ENCODE measurements around the gene RSPH3. TPM values are rescaled to one million over a fixed set of nuclear protein-coding genes. Genes with fewer than 3 reads are reported as not detected.

Gene RSPH3
- total RNA-seq, 1 experiment from 2014 or later = 3.0 TPM

DNA sequence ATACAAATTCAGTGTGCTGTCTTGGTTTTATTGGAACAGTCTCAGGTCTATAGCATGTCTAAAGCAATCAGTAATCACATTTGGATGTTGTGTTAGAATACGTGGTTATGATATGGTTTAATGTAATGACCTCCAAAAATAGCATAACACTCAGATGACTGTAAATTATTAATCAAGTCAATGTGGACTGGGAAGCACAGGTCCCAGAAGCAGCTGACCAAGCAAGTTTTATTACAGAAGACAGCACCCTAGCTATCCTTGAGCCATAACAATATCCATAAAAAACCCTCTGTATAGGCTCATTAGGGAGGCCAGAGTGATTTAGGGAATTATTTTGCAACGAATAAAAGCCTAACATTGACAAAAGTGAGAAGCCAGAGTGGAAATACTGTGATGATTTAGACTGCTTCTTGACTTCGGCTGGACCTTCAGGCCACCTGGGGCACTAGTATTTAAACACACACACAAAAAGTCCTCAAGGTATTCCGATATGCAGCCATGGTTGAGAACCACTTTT, 66.9 kb downstream of the RSPH3 start:
- Mint-ChIP-seq H3K27ac (ENCODE audit: unreplicated experiment) (no peak overlapping the region), H3K9me3 (ENCODE audit: unreplicated experiment) (no peaks in the 10 kb centered on the region), H3K27me3 (ENCODE audit: insufficient read depth, unreplicated experiment) (no peaks in the 10 kb centered on the region), H3K36me3 (ENCODE audit: insufficient read depth, unreplicated experiment) (no peaks in the 10 kb centered on the region), H3K4me3 (ENCODE audit: unreplicated experiment) (no peak overlapping the region), H3K4me1 (ENCODE audit: low read depth, unreplicated experiment) (peaks cover 2% of the 10 kb centered on the region)
- TF ChIP-seq, protein P1, sequence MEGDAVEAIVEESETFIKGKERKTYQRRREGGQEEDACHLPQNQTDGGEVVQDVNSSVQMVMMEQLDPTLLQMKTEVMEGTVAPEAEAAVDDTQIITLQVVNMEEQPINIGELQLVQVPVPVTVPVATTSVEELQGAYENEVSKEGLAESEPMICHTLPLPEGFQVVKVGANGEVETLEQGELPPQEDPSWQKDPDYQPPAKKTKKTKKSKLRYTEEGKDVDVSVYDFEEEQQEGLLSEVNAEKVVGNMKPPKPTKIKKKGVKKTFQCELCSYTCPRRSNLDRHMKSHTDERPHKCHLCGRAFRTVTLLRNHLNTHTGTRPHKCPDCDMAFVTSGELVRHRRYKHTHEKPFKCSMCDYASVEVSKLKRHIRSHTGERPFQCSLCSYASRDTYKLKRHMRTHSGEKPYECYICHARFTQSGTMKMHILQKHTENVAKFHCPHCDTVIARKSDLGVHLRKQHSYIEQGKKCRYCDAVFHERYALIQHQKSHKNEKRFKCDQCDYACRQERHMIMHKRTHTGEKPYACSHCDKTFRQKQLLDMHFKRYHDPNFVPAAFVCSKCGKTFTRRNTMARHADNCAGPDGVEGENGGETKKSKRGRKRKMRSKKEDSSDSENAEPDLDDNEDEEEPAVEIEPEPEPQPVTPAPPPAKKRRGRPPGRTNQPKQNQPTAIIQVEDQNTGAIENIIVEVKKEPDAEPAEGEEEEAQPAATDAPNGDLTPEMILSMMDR (IDR thresholded peaks at IDR 0.05; ENCODE audit: insufficient read depth in 1 of 2, low read depth in 1 of 2, low read length in 1 of 2, severe bottlenecking in 1 of 2, unreplicated experiment in 1 of 2) = no peak
- no peaks in the 10 kb centered on the region for H3K9me3 ChIP-seq
- H3K4me1 ChIP-seq = no peaks in the 10 kb centered on the region; the same call in 1 of the 2 replicates
- intact Hi-C loops (cut with micrococcal nuclease; ENCODE audit: unreplicated experiment) = no loop called here
- POLR2A ChIA-PET = no interaction called here
- CTCF ChIA-PET = no interaction called here
- no peaks in the 10 kb centered on the region for H3K36me3 ChIP-seq (ENCODE audit: control insufficient read depth, insufficient read depth, low read length)
- DNase-seq = no peak
- no peaks in the 10 kb centered on the region for H3K27me3 ChIP-seq (replicated peaks; ENCODE audit: control insufficient read depth, insufficient read depth, low read length)
- no TSS peak for BruUV-seq (replicated peaks)
- no peak overlapping the region for H3K4me3 ChIP-seq (ENCODE audit: low read depth, low read length)

DNA sequence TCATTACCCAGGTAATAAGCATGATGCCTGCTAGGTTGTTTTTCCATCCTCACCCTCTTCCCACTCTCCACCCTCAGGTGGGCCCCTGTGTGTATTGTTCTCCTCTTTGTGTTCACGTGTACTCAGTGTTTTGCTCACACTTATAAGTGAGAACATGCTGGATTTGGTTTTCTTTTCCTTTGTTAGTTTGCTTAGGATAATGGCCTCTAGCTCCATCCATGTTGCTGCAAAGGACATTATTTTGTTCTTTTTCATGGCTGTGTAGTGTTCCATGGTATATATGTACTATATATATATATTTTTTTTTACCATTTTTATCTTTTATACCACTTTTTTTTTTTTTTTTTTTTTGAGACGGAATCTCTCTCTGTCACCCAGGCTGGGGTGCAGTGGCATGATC, 71.9 kb downstream of the RSPH3 start:
- no peaks in the 10 kb centered on the region for H3K36me3 ChIP-seq (ENCODE audit: control insufficient read depth, insufficient read depth, low read length)
- no peaks in the 10 kb centered on the region; the same call in 1 of the 2 replicates for H3K9me3 ChIP-seq
- H3K4me3 ChIP-seq (ENCODE audit: low read depth, low read length) = no peak overlapping the region
- H3K4me1 ChIP-seq = no peaks in the 10 kb centered on the region
- intact Hi-C loops (cut with micrococcal nuclease; ENCODE audit: unreplicated experiment) = no loop called here
- H3K27ac Mint-ChIP-seq (ENCODE audit: unreplicated experiment) = no peak overlapping the region
- TF ChIP-seq, protein P1 (IDR thresholded peaks at IDR 0.05; ENCODE audit: insufficient read depth in 1 of 2, low read depth in 1 of 2, low read length in 1 of 2, severe bottlenecking in 1 of 2, unreplicated experiment in 1 of 2) = no peak
- H3K4me1 Mint-ChIP-seq (ENCODE audit: low read depth, unreplicated experiment) = no peaks in the 10 kb centered on the region
- H3K27me3 Mint-ChIP-seq (ENCODE audit: insufficient read depth, unreplicated experiment) = no peaks in the 10 kb centered on the region
- H3K36me3 Mint-ChIP-seq (ENCODE audit: insufficient read depth, unreplicated experiment) = no peaks in the 10 kb centered on the region
- H3K4me3 Mint-ChIP-seq (ENCODE audit: unreplicated experiment) = no peak overlapping the region
- H3K27me3 ChIP-seq (replicated peaks; ENCODE audit: control insufficient read depth, insufficient read depth, low read length) = no peaks in the 10 kb centered on the region
- no TSS peak for BruUV-seq (replicated peaks)
- DNase-seq = no peak
- POLR2A ChIA-PET = no interaction called here
- CTCF ChIA-PET = no interaction called here
- no peaks in the 10 kb centered on the region for H3K9me3 Mint-ChIP-seq (ENCODE audit: unreplicated experiment)

DNA sequence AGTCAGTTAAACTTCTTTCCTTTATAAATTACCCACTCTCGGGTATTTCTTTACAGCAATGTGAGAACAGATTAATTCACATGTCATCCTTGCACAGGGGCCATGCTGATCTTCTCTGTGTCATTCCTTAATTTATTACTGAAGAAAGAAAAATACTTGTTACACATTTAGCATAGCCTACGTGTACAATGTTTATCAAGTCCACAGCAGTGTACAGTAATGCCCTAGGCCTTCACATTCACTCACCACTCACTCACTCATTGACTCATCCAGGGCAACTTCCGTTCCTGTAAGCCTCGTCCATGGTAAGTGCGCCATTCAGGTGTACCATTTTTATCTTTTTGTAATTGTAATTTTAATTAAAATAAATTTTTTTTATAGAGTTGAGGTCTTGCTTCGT, 73.6 kb downstream of the RSPH3 start:
- TF ChIP-seq, protein P1 (IDR thresholded peaks at IDR 0.05; ENCODE audit: insufficient read depth in 1 of 2, low read depth in 1 of 2, low read length in 1 of 2, severe bottlenecking in 1 of 2, unreplicated experiment in 1 of 2) = no peak
- no peak for DNase-seq
- POLR2A ChIA-PET = no interaction called here

More for the DNA sequence above, 73.6 kb downstream of the RSPH3 start:
- no TSS peak for BruUV-seq (replicated peaks)
- no peaks in the 10 kb centered on the region; the same call in 1 of the 2 replicates for H3K9me3 ChIP-seq
- H3K4me1 ChIP-seq = no peaks in the 10 kb centered on the region
- H3K27me3 Mint-ChIP-seq (ENCODE audit: insufficient read depth, unreplicated experiment) = no peaks in the 10 kb centered on the region
- no peaks in the 10 kb centered on the region for H3K4me1 Mint-ChIP-seq (ENCODE audit: low read depth, unreplicated experiment)
- H3K27ac Mint-ChIP-seq (ENCODE audit: unreplicated experiment) = no peak overlapping the region
- CTCF ChIA-PET = no interaction called here
- intact Hi-C loops (cut with micrococcal nuclease; ENCODE audit: unreplicated experiment) = no loop called here
- no peak overlapping the region for H3K4me3 Mint-ChIP-seq (ENCODE audit: unreplicated experiment)
- H3K36me3 ChIP-seq (ENCODE audit: control insufficient read depth, insufficient read depth, low read length) = no peaks in the 10 kb centered on the region
- H3K9me3 Mint-ChIP-seq (ENCODE audit: unreplicated experiment) = no peaks in the 10 kb centered on the region
- H3K36me3 Mint-ChIP-seq (ENCODE audit: insufficient read depth, unreplicated experiment) = no peaks in the 10 kb centered on the region
- no peak overlapping the region for H3K4me3 ChIP-seq (ENCODE audit: low read depth, low read length)
- H3K27me3 ChIP-seq (replicated peaks; ENCODE audit: control insufficient read depth, insufficient read depth, low read length) = no peaks in the 10 kb centered on the region
